ENCODE results near the gene SMKR1. TPM values are rescaled to one million over a fixed set of nuclear protein-coding genes. Genes with fewer than 3 reads are reported as not detected.
"Not testable (repeated sequence)": the region's sequence is repeated elsewhere in the genome, so short reads cannot be mapped to it uniquely, and the experiment has no call there.

Gene SMKR1
- polyA plus RNA-seq, 4 donors, result 0.35 to 0.49 TPM; not detected in 2

GRCh38 chr7:129523924-129524323 is 21.6 kb downstream of the SMKR1 start:
- no peaks in the 10 kb centered on the region for H3K36me3 ChIP-seq (ENCODE audit: control insufficient read depth in 3 of 3, insufficient read depth in 2 of 3, low read depth in 1 of 3, low read length in 3 of 3)
- no peak overlapping the region for H3K27ac ChIP-seq (ENCODE audit: low read depth in 1 of 3, low read length in 2 of 3)
- no peak for DNase-seq
- H3K9me3 ChIP-seq (ENCODE audit: control insufficient read depth in 2 of 2, insufficient read depth in 1 of 2, low read depth in 1 of 2, low read length in 1 of 2), result no peaks in the 10 kb centered on the region
- no peak for FAIRE-seq
- no peaks in the 10 kb centered on the region for H3K4me1 ChIP-seq (ENCODE audit: control insufficient read depth in 3 of 3, insufficient read depth in 2 of 3, low read depth in 1 of 3, low read length in 2 of 3)
- 69 to 76% (median 76%) methylated on average over 3 of the region's 3 CpGs for WGBS, 3 donors
- H3K27me3 ChIP-seq (ENCODE audit: control insufficient read depth in 3 of 3, insufficient read depth in 3 of 3, low read length in 3 of 3), result peaks cover 0 to 15% (median 0%) of the 10 kb centered on the region in 3 donors
- no peak overlapping the region for H3K4me3 ChIP-seq (ENCODE audit: low read depth in 1 of 3, low read length in 3 of 3)

- not testable (repeated sequence) for H3K36me3 ChIP-seq (ENCODE audit: control insufficient read depth in 3 of 3, insufficient read depth in 2 of 3, low read depth in 1 of 3, low read length in 3 of 3); H3K9me3 ChIP-seq (ENCODE audit: control insufficient read depth in 2 of 2, insufficient read depth in 1 of 2, low read depth in 1 of 2, low read length in 1 of 2); FAIRE-seq; H3K27ac ChIP-seq (ENCODE audit: low read depth in 1 of 3, low read length in 2 of 3); H3K4me1 ChIP-seq (ENCODE audit: control insufficient read depth in 3 of 3, insufficient read depth in 2 of 3, low read depth in 1 of 3, low read length in 2 of 3); H3K4me3 ChIP-seq (ENCODE audit: low read depth in 1 of 3, low read length in 3 of 3); DNase-seq
- WGBS, 3 donors, result 78 to 87% (median 82%) methylated on average over 2 of the region's 2 CpGs
- H3K27me3 ChIP-seq (ENCODE audit: control insufficient read depth in 3 of 3, insufficient read depth in 3 of 3, low read length in 3 of 3), result peaks cover 0 to 15% (median 0%) of the 10 kb centered on the region in 3 donors
Measured at GRCh38 chr7:129524405-129524804, 22.1 kb downstream of the SMKR1 start.

- no peaks in the 10 kb centered on the region for H3K9me3 ChIP-seq (ENCODE audit: control insufficient read depth in 2 of 2, insufficient read depth in 1 of 2, low read depth in 1 of 2, low read length in 1 of 2)
- H3K4me3 ChIP-seq (ENCODE audit: low read depth in 1 of 3, low read length in 3 of 3), result no peak overlapping the region
- FAIRE-seq, result no peak
- no peak for DNase-seq
- H3K36me3 ChIP-seq (ENCODE audit: control insufficient read depth in 3 of 3, insufficient read depth in 2 of 3, low read depth in 1 of 3, low read length in 3 of 3), result no peaks in the 10 kb centered on the region
- H3K27me3 ChIP-seq (ENCODE audit: control insufficient read depth in 3 of 3, insufficient read depth in 3 of 3, low read length in 3 of 3), result peaks cover 0 to 12% (median 0%) of the 10 kb centered on the region in 3 donors
- H3K4me1 ChIP-seq (ENCODE audit: control insufficient read depth in 3 of 3, insufficient read depth in 2 of 3, low read depth in 1 of 3, low read length in 2 of 3), result no peaks in the 10 kb centered on the region
- WGBS, 3 donors, result 72 to 79% (median 78%) methylated on average over 9 of the region's 9 CpGs
- H3K27ac ChIP-seq (ENCODE audit: low read depth in 1 of 3, low read length in 2 of 3), result no peak overlapping the region
Measured at GRCh38 chr7:129525225-129525862, 23.0 kb downstream of the SMKR1 start.

GRCh38 chr7:129529643-129530042 is 27.3 kb downstream of the SMKR1 start:
- H3K9me3 ChIP-seq (ENCODE audit: control insufficient read depth in 2 of 2, insufficient read depth in 1 of 2, low read depth in 1 of 2, low read length in 1 of 2), result no peaks in the 10 kb centered on the region
- no peaks in the 10 kb centered on the region for H3K4me1 ChIP-seq (ENCODE audit: control insufficient read depth in 3 of 3, insufficient read depth in 2 of 3, low read depth in 1 of 3, low read length in 2 of 3)
- peaks cover 0 to 3% (median 0%) of the 10 kb centered on the region in 3 donors for H3K27me3 ChIP-seq (ENCODE audit: control insufficient read depth in 3 of 3, insufficient read depth in 3 of 3, low read length in 3 of 3)
- H3K4me3 ChIP-seq (ENCODE audit: low read depth in 1 of 3, low read length in 3 of 3), result no peak overlapping the region
- DNase-seq, result no peak
- FAIRE-seq, result no peak
- WGBS, 3 donors, result 86 to 94% (median 89%) methylated on average over 4 of the region's 4 CpGs
- H3K36me3 ChIP-seq (ENCODE audit: control insufficient read depth in 3 of 3, insufficient read depth in 2 of 3, low read depth in 1 of 3, low read length in 3 of 3), result no peaks in the 10 kb centered on the region
- no peak overlapping the region for H3K27ac ChIP-seq (ENCODE audit: low read depth in 1 of 3, low read length in 2 of 3)

- H3K9me3 ChIP-seq (ENCODE audit: control insufficient read depth in 2 of 2, insufficient read depth in 1 of 2, low read depth in 1 of 2, low read length in 1 of 2), result no peaks in the 10 kb centered on the region
- H3K27me3 ChIP-seq (ENCODE audit: control insufficient read depth in 3 of 3, insufficient read depth in 3 of 3, low read length in 3 of 3), result no peaks in the 10 kb centered on the region
- no peak overlapping the region for H3K27ac ChIP-seq (ENCODE audit: low read depth in 1 of 3, low read length in 2 of 3)
- no peak overlapping the region for H3K4me3 ChIP-seq (ENCODE audit: low read depth in 1 of 3, low read length in 3 of 3)
- FAIRE-seq (no peak), DNase-seq (no peak)
- 61 to 84% (median 65%) methylated on average over 5 of the region's 5 CpGs for WGBS, 3 donors
- no peaks in the 10 kb centered on the region for H3K4me1 ChIP-seq (ENCODE audit: control insufficient read depth in 3 of 3, insufficient read depth in 2 of 3, low read depth in 1 of 3, low read length in 2 of 3)
- no peaks in the 10 kb centered on the region for H3K36me3 ChIP-seq (ENCODE audit: control insufficient read depth in 3 of 3, insufficient read depth in 2 of 3, low read depth in 1 of 3, low read length in 3 of 3)
Measured at GRCh38 chr7:129530795-129531391, 28.6 kb downstream of the SMKR1 start.

- Histone ChIP-seq H3K4me3 (ENCODE audit: low read depth in 1 of 3, low read length in 3 of 3) (no peak overlapping the region), H3K27ac (ENCODE audit: low read depth in 1 of 3, low read length in 2 of 3) (no peak overlapping the region), H3K4me1 (ENCODE audit: control insufficient read depth in 3 of 3, insufficient read depth in 2 of 3, low read depth in 1 of 3, low read length in 2 of 3) (no peaks in the 10 kb centered on the region), H3K36me3 (ENCODE audit: control insufficient read depth in 3 of 3, insufficient read depth in 2 of 3, low read depth in 1 of 3, low read length in 3 of 3) (no peaks in the 10 kb centered on the region), H3K27me3 (ENCODE audit: control insufficient read depth in 3 of 3, insufficient read depth in 3 of 3, low read length in 3 of 3) (no peaks in the 10 kb centered on the region), H3K9me3 (ENCODE audit: control insufficient read depth in 2 of 2, insufficient read depth in 1 of 2, low read depth in 1 of 2, low read length in 1 of 2) (no peaks in the 10 kb centered on the region)
- WGBS, 3 donors, result 67 to 75% (median 68%) methylated on average over 11 of the region's 11 CpGs
- DNase-seq (no peak), FAIRE-seq (no peak)
Measured at GRCh38 chr7:129531721-129532120, 29.4 kb downstream of the SMKR1 start.

GRCh38 chr7:129532375-129532774 is 30.0 kb downstream of the SMKR1 start:
- Histone ChIP-seq H3K4me1 (ENCODE audit: control insufficient read depth in 3 of 3, insufficient read depth in 2 of 3, low read depth in 1 of 3, low read length in 2 of 3) (no peaks in the 10 kb centered on the region), H3K9me3 (ENCODE audit: control insufficient read depth in 2 of 2, insufficient read depth in 1 of 2, low read depth in 1 of 2, low read length in 1 of 2) (no peaks in the 10 kb centered on the region), H3K27ac (ENCODE audit: low read depth in 1 of 3, low read length in 2 of 3) (no peak overlapping the region), H3K36me3 (ENCODE audit: control insufficient read depth in 3 of 3, insufficient read depth in 2 of 3, low read depth in 1 of 3, low read length in 3 of 3) (no peaks in the 10 kb centered on the region), H3K4me3 (ENCODE audit: low read depth in 1 of 3, low read length in 3 of 3) (no peak overlapping the region), H3K27me3 (ENCODE audit: control insufficient read depth in 3 of 3, insufficient read depth in 3 of 3, low read length in 3 of 3) (no peaks in the 10 kb centered on the region)
- WGBS, 3 donors, result 89 to 92% (median 91%) methylated on average over 19 of the region's 19 CpGs
- FAIRE-seq (no peak), DNase-seq (no peak)

- not testable (repeated sequence) for H3K4me3 ChIP-seq (ENCODE audit: low read depth in 1 of 3, low read length in 3 of 3); H3K4me1 ChIP-seq (ENCODE audit: control insufficient read depth in 3 of 3, insufficient read depth in 2 of 3, low read depth in 1 of 3, low read length in 2 of 3); H3K27ac ChIP-seq (ENCODE audit: low read depth in 1 of 3, low read length in 2 of 3); H3K36me3 ChIP-seq (ENCODE audit: control insufficient read depth in 3 of 3, insufficient read depth in 2 of 3, low read depth in 1 of 3, low read length in 3 of 3); H3K27me3 ChIP-seq (ENCODE audit: control insufficient read depth in 3 of 3, insufficient read depth in 3 of 3, low read length in 3 of 3); FAIRE-seq; H3K9me3 ChIP-seq (ENCODE audit: control insufficient read depth in 2 of 2, insufficient read depth in 1 of 2, low read depth in 1 of 2, low read length in 1 of 2); DNase-seq
- WGBS, 3 donors, result 86 to 90% (median 88%) methylated on average over 19 to 20 of the region's 20 CpGs
Measured at GRCh38 chr7:129534558-129535274, 32.4 kb downstream of the SMKR1 start.
